Activated naive CD8-positive, alpha-beta T cell treated with anti-CD3 and anti-CD28 coated beads, Interleukin-2, amount 50 U/mL, for 24 hours (primary cell): Measurements from ENCODE around the gene SLCO4A1.

Source experiments
- ATAC-seq: fragments of 150-1000 bp; cut with Tn5 transposase; one replicate; pipeline ENCODE4 v1.10.0; 2021
- DNase-seq: peaks from one replicate; pipeline ENCODE4 v3.0.0; 2021
- H3K27ac Mint-ChIP-seq: one replicate; pipeline ENCODE4 v1.8.0; 2021; ENCODE audit warnings: mild to moderate bottlenecking, mixed read lengths
- H3K27me3 Mint-ChIP-seq: one replicate; pipeline ENCODE4 v1.8.0; 2021; ENCODE audit warnings: mixed read lengths
- H3K36me3 Mint-ChIP-seq: one replicate; pipeline ENCODE4 v1.8.0; 2021; ENCODE audit warnings: low read depth, mixed read lengths
- H3K4me1 Mint-ChIP-seq: one replicate; pipeline ENCODE4 v1.8.0; 2021; ENCODE audit warnings: mixed read lengths
- H3K4me3 Mint-ChIP-seq: one replicate; pipeline ENCODE4 v1.8.0; 2021; ENCODE audit warnings: mild to moderate bottlenecking, moderate library complexity, mixed read lengths
- H3K9me3 Mint-ChIP-seq: one replicate; pipeline ENCODE4 v1.8.0; 2021; ENCODE audit warnings: mixed read lengths

The SLCO4A1 gene

DNA sequence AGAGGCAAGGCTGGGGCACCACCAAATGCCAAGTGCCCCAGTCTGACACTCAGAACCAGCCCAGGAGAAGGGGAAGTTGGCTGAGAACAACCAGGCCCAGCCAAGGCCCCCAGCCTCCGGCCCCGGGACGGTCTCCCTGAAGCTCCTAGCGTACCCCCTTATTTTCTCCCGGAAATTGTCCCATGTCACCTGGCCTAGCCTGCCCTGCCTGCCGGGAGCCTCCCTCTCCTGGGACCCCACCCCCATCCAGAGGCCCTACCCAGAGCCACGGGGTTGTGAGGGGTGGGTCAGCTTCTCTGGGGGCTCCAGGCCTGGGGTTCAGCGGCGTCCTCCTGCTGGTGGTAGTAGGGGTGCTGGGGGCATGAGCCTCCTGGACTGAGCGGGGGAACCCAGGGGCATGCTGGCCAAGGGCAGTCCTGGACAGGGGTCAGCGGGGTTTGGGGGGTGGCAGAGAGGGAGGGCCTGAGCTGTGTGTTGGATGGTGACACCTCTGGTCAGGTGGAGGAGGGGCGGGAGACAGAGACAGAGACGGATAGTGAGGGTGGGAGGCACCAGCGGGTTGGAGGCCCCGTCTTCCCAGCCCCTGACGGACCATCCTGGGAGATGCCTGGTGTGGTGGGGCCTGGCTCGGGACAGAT, 7.9 kb upstream of the SLCO4A1 start:
- no peak overlapping the region for H3K27ac Mint-ChIP-seq
- ATAC-seq (no peak), DNase-seq (no peak)
- no peaks in the 10 kb centered on the region for H3K9me3 Mint-ChIP-seq
- no peaks in the 10 kb centered on the region for H3K36me3 Mint-ChIP-seq
- peaks cover 1% of the 10 kb centered on the region for H3K4me1 Mint-ChIP-seq
- no peak overlapping the region for H3K4me3 Mint-ChIP-seq
- H3K27me3 Mint-ChIP-seq: peaks cover 22% of the 10 kb centered on the region

DNA sequence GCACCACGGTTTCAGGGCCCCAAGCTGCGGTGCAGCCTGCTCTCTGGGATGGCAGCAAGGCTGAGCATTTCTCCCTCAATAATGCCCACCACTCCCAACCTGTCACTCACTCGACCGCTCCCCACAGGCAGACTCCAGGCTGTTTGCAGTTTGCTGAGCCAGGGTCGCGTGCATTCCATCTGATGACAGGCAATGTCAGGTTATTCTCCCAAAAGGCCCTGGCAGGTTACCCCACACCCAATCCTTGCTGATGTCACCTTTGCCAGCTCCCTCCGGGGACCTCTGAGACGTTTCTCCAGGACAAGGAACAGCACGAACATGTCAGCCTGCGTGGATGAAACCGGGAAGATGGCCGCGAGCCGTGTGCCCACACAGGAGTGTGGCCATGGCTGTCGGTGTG, 7.1 kb upstream of the SLCO4A1 start:
- no peak overlapping the region for H3K27ac Mint-ChIP-seq
- no peaks in the 10 kb centered on the region for H3K9me3 Mint-ChIP-seq
- peaks cover 1% of the 10 kb centered on the region for H3K4me1 Mint-ChIP-seq
- peaks cover 22% of the 10 kb centered on the region for H3K27me3 Mint-ChIP-seq
- ATAC-seq (no peak), DNase-seq (no peak)
- H3K36me3 Mint-ChIP-seq: no peaks in the 10 kb centered on the region
- no peak overlapping the region for H3K4me3 Mint-ChIP-seq

GRCh38 chr20:62635852-62636251, 6.5 kb upstream of the SLCO4A1 start:
- ATAC-seq: no peak
- peaks cover 22% of the 10 kb centered on the region for H3K27me3 Mint-ChIP-seq

GRCh38 chr20:62636446-62636845, 5.9 kb upstream of the SLCO4A1 start:
- Mint-ChIP-seq H3K4me3 (no peak overlapping the region), H3K36me3 (no peaks in the 10 kb centered on the region), H3K4me1 (peaks cover 4% of the 10 kb centered on the region), H3K9me3 (no peaks in the 10 kb centered on the region), H3K27me3 (peaks cover 22% of the 10 kb centered on the region), H3K27ac (no peak overlapping the region)
- ATAC-seq (no peak), DNase-seq (no peak)

More at GRCh38 chr20:62635852-62636251, 6.5 kb upstream of the SLCO4A1 start:
- H3K9me3 Mint-ChIP-seq: no peaks in the 10 kb centered on the region
- no peaks in the 10 kb centered on the region for H3K36me3 Mint-ChIP-seq
- H3K4me1 Mint-ChIP-seq: peaks cover 1% of the 10 kb centered on the region
- no peak overlapping the region for H3K4me3 Mint-ChIP-seq
- no peak for DNase-seq
- no peak overlapping the region for H3K27ac Mint-ChIP-seq

GRCh38 chr20:62637110-62637509, 5.2 kb upstream of the SLCO4A1 start:
- Mint-ChIP-seq H3K36me3 (no peaks in the 10 kb centered on the region), H3K27me3 (peaks cover 22% of the 10 kb centered on the region)
- no peak for ATAC-seq

GRCh38 chr20:62637521-62638054, 4.7 kb upstream of the SLCO4A1 start:
- no peak for DNase-seq
- peaks cover 5% of the 10 kb centered on the region for H3K4me1 Mint-ChIP-seq
- ATAC-seq: no peak
- H3K27ac Mint-ChIP-seq: no peak overlapping the region
- H3K36me3 Mint-ChIP-seq: no peaks in the 10 kb centered on the region
- no peaks in the 10 kb centered on the region for H3K9me3 Mint-ChIP-seq
- no peak overlapping the region for H3K4me3 Mint-ChIP-seq
- peaks cover 19% of the 10 kb centered on the region for H3K27me3 Mint-ChIP-seq

More at GRCh38 chr20:62637110-62637509, 5.2 kb upstream of the SLCO4A1 start:
- Mint-ChIP-seq H3K27ac (no peak overlapping the region), H3K4me3 (no peak overlapping the region), H3K4me1 (peaks cover 5% of the 10 kb centered on the region), H3K9me3 (no peaks in the 10 kb centered on the region)
- no peak for DNase-seq

- H3K36me3 Mint-ChIP-seq: no peaks in the 10 kb centered on the region
- DNase-seq (no peak), ATAC-seq (no peak)
- H3K9me3 Mint-ChIP-seq: no peaks in the 10 kb centered on the region
- H3K4me1 Mint-ChIP-seq: peaks cover 5% of the 10 kb centered on the region
- no peak overlapping the region for H3K4me3 Mint-ChIP-seq
- H3K27me3 Mint-ChIP-seq: peaks cover 16% of the 10 kb centered on the region
- no peak overlapping the region for H3K27ac Mint-ChIP-seq
These were observed 4.2 kb upstream of the SLCO4A1 start for GRCh38 chr20:62638055-62638570.

DNA sequence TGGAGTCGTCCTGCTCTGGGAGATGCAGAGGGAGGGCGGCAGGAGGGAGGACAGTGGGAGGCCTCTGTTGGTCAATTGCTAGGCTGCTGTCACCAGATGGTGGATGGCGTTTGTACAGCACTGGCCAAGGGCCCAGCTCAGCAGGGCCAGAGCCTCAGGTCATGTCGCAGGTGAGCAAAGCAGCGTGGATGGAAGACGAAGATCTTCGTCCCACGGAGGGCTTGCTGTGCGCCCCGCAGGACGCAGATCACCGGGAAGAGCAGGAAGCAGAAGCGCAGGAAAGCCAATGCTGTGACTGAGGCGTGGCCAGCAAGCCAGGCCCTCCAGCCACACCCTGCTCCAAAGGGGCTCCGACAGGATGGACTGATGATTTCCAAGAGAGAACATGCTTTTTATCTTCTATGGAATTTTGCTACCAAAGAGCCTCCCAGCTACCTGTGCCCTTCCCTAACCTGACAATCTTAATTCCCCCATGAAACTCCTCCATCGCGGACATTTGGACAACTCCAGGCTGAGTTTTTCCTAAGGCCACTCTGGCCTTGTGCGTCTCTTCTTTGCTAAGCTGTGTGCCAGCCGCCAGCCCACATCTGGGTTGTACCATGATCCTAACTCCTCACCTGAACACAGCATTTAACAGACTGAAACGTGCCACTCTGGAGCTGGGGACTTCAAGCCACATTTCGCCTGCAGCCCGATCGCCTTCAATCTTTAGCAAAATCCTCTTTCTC, 3.5 kb upstream of the SLCO4A1 start:
- Mint-ChIP-seq H3K9me3 (no peaks in the 10 kb centered on the region), H3K36me3 (peaks cover 4% of the 10 kb centered on the region), H3K27ac (no peak overlapping the region), H3K4me1 (peaks cover 8% of the 10 kb centered on the region), H3K4me3 (no peak overlapping the region), H3K27me3 (peaks cover 15% of the 10 kb centered on the region)
- no peak for ATAC-seq
- DNase-seq: no peak

DNA sequence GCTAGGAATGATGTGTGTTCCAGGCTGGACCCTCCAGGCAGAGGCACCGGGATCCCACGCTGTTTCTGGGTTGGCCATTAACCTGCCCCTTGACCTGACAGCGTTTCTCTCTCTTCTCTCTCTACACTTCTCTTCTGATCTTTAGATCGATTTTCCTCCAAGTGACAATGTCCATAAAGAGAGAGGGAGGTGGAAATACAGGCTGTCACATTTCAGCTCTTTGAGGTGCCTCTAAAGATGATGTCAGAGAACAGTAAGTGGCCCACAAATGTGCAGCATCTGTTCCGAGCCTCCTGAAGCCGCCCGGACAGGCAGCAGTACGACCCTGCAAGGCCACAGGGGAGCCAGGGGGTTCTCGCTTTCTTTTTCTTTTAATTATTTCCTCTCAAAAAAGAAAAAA, 2.5 kb upstream of the SLCO4A1 start:
- DNase-seq (no peak), ATAC-seq (no peak)
- Mint-ChIP-seq H3K9me3 (no peaks in the 10 kb centered on the region), H3K4me3 (no peak overlapping the region), H3K27ac (no peak overlapping the region), H3K36me3 (peaks cover 9% of the 10 kb centered on the region), H3K4me1 (peaks cover 15% of the 10 kb centered on the region), H3K27me3 (peaks cover 15% of the 10 kb centered on the region)

GRCh38 chr20:62640870-62641269, 1.4 kb upstream of the SLCO4A1 start:
- no peak for ATAC-seq
- no peak for DNase-seq
- H3K4me3 Mint-ChIP-seq: no peak overlapping the region
- no peaks in the 10 kb centered on the region for H3K9me3 Mint-ChIP-seq
- H3K27ac Mint-ChIP-seq: no peak overlapping the region
- peaks cover 10% of the 10 kb centered on the region for H3K36me3 Mint-ChIP-seq
- peaks cover 22% of the 10 kb centered on the region for H3K4me1 Mint-ChIP-seq
- peaks cover 8% of the 10 kb centered on the region for H3K27me3 Mint-ChIP-seq

DNA sequence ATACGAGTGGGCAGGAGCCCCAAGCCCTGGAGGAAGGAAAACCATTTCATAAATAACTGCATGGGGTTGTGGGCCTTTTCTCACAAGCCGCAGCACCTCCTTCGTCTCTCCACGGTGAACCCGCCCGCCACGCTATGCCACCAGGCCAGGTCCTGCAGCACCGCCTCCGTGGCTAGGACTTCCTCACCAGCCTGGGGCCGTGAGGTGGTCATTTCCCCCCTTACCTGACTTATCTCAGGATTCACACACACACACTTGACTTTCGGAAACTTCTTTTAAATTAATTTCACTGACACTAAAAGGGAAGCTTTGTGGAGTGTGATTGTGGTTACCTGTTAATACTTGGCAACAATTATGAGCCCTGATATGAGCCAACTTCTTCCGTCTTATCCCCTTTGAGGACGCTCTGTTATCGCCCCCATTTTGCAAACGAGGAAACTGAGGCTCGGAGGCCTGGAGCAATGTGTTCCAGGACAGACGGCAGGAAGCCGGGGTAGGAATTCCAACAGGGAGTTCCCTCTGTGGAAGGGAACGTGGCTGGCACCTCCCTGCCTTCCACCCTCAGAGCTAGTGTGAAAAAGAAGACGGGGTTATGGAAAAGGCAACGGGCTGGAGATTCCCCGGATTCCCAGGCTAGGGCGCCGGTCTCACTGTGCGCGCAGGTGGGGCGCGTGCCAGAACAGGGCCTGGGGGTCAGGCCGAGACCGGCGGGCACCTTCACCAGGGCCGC, 817 bp upstream of the SLCO4A1 start:
- H3K9me3 Mint-ChIP-seq: no peaks in the 10 kb centered on the region
- ATAC-seq (no peak), DNase-seq (peak; percentile 38)
- H3K27ac Mint-ChIP-seq: peak overlapping the region; percentile 78
- H3K4me1 Mint-ChIP-seq: peaks cover 22% of the 10 kb centered on the region
- peak overlapping the region; percentile 82 for H3K4me3 Mint-ChIP-seq
- peaks cover 5% of the 10 kb centered on the region for H3K27me3 Mint-ChIP-seq
- H3K36me3 Mint-ChIP-seq: peaks cover 10% of the 10 kb centered on the region

DNA sequence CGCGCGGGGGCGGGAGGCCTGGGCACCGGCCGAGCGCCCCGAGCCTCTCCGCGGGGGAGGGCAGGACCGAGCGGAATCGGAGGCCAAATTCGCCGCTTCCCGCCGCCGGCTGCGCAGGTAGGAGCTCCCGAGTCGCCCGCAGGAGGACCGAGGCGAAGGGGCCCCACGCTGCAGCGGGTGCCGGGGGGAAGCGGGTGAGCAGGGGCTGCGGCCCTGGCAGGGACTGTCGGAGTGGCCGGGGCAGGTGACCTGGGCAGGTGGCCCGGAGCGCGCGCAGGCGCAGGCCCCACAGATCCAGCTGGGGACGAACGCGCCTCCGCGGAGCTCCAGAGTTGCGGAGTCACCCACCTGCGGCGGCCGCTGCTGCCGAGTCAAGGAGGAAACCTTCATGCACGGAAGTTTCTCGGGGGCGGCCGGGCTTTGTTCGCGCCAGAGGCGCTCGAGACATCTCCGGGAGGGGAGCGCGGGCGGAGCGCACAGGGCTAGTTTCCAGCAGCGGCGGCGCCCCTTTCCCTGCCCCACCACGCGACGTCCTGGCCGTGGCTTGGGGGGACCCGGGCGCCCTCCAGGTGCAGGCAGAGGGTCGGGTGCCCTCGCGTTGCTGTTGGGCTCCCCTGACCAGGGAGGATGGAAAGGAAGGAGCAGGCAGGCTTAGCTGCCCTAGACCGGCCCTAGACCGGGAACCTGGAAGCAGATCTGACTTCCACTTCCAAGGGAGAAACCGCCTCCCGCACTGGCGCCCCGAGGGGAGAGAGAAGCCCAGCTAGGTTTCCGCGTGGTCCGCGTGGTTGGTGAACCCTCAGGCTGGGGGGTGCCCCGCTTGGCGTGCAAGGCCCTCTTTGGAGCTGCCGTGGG, 590 bp downstream of the SLCO4A1 start:
- peak; percentile 14 for ATAC-seq
- DNase-seq: peak; percentile 60
- Mint-ChIP-seq H3K27me3 (peaks cover 5% of the 10 kb centered on the region), H3K9me3 (no peaks in the 10 kb centered on the region), H3K27ac (peak overlapping the region; percentile 67), H3K36me3 (peaks cover 10% of the 10 kb centered on the region), H3K4me3 (peak overlapping the region; percentile 82), H3K4me1 (peaks cover 28% of the 10 kb centered on the region)

DNA sequence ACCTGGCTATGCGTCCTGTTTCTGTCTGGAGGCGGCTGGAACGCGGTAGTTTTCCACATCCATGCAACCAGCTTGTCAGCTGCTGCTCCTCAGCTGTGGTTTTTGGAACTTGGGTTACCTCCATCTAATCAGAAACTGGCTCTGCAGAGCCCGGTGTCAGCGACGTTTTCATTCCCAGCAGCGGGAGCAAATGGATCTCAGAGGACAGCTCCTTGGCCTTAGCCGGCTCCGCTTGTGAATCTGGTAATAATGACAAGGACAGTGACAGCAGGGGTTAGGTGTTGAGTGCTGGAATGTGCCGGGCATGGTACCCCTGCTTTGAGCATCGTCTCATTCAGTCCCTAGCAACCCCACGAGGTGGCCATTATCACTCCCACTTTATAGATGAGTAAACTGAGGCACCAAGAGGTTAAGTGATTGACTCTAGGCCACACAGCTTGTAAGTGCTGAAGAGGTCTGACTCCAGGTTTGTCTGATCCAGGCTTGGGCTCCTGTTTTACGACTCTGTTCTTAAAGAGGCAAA, 1.3 kb downstream of the SLCO4A1 start:
- Mint-ChIP-seq H3K27me3 (peaks cover 5% of the 10 kb centered on the region), H3K36me3 (peaks cover 10% of the 10 kb centered on the region), H3K9me3 (no peaks in the 10 kb centered on the region), H3K4me1 (peaks cover 28% of the 10 kb centered on the region), H3K4me3 (peak overlapping the region; percentile 82), H3K27ac (peak overlapping the region; percentile 18)
- ATAC-seq (no peak), DNase-seq (no peak)
